ENCODE measurements around the gene MRPL22.

Gene MRPL22

DNA sequence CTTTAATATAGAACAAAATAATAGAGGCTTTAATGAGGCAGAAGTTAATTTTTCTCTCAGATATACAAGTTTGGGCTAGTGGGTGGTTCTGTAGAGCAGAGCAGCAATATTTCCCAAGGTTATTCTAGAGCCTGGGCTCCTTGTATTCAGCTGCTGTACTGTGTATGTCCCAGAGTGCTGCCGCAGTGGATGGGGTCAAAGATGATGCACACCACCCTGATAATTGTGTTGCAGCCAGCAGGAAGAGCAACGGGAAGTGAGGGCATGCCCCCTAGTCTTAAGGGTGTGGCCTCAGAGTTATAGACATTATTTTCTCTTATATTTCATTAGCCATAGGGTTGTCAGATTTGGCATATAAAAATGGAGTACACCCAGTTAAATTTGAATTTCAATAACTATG is 48.8 kb downstream of the MRPL22 start:
- TF ChIP-seq FOXP2 (optimal IDR thresholded peaks at IDR 0.05; ENCODE audit: borderline replicate concordance, extremely low read depth, extremely low read length, insufficient read depth) (no peak), SIN3A (IDR thresholded peaks at IDR 0.05; ENCODE audit: borderline replicate concordance, insufficient read depth, low read length) (no peak), TAF1 (IDR thresholded peaks at IDR 0.05; ENCODE audit: borderline replicate concordance, insufficient read depth, low read length) (no peak), POLR2AphosphoS5 (IDR thresholded peaks at IDR 0.05; ENCODE audit: low read depth, low read length) (no peak)
- TF ChIP-seq, protein P1, sequence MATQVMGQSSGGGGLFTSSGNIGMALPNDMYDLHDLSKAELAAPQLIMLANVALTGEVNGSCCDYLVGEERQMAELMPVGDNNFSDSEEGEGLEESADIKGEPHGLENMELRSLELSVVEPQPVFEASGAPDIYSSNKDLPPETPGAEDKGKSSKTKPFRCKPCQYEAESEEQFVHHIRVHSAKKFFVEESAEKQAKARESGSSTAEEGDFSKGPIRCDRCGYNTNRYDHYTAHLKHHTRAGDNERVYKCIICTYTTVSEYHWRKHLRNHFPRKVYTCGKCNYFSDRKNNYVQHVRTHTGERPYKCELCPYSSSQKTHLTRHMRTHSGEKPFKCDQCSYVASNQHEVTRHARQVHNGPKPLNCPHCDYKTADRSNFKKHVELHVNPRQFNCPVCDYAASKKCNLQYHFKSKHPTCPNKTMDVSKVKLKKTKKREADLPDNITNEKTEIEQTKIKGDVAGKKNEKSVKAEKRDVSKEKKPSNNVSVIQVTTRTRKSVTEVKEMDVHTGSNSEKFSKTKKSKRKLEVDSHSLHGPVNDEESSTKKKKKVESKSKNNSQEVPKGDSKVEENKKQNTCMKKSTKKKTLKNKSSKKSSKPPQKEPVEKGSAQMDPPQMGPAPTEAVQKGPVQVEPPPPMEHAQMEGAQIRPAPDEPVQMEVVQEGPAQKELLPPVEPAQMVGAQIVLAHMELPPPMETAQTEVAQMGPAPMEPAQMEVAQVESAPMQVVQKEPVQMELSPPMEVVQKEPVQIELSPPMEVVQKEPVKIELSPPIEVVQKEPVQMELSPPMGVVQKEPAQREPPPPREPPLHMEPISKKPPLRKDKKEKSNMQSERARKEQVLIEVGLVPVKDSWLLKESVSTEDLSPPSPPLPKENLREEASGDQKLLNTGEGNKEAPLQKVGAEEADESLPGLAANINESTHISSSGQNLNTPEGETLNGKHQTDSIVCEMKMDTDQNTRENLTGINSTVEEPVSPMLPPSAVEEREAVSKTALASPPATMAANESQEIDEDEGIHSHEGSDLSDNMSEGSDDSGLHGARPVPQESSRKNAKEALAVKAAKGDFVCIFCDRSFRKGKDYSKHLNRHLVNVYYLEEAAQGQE (IDR thresholded peaks at IDR 0.05; ENCODE audit: insufficient read depth in 1 of 2, low read depth in 2 of 2, low read length in 2 of 2), result no peak

- TF ChIP-seq FOXP2 (optimal IDR thresholded peaks at IDR 0.05; ENCODE audit: borderline replicate concordance, extremely low read depth, extremely low read length, insufficient read depth), result no peak
- TF ChIP-seq, protein P1 (IDR thresholded peaks at IDR 0.05; ENCODE audit: insufficient read depth in 1 of 2, low read depth in 2 of 2, low read length in 2 of 2), result no peak
These were observed 52.6 kb downstream of the MRPL22 start for GRCh38 chr5:154993461-154993860.

GRCh38 chr5:154995679-154996078 is 54.8 kb downstream of the MRPL22 start:
- TF ChIP-seq, protein P1 (IDR thresholded peaks at IDR 0.05; ENCODE audit: insufficient read depth in 1 of 2, low read depth in 2 of 2, low read length in 2 of 2), result no peak
- TF ChIP-seq TAF1 (IDR thresholded peaks at IDR 0.05; ENCODE audit: borderline replicate concordance, insufficient read depth, low read length) (no peak), FOXP2 (optimal IDR thresholded peaks at IDR 0.05; ENCODE audit: borderline replicate concordance, extremely low read depth, extremely low read length, insufficient read depth) (no peak), POLR2AphosphoS5 (IDR thresholded peaks at IDR 0.05; ENCODE audit: low read depth, low read length) (no peak), SIN3A (IDR thresholded peaks at IDR 0.05; ENCODE audit: borderline replicate concordance, insufficient read depth, low read length) (no peak)

GRCh38 chr5:154997746-154998145 is 56.9 kb downstream of the MRPL22 start:
- TF ChIP-seq FOXP2 (optimal IDR thresholded peaks at IDR 0.05; ENCODE audit: borderline replicate concordance, extremely low read depth, extremely low read length, insufficient read depth) (no peak), SIN3A (IDR thresholded peaks at IDR 0.05; ENCODE audit: borderline replicate concordance, insufficient read depth, low read length) (no peak), TAF1 (IDR thresholded peaks at IDR 0.05; ENCODE audit: borderline replicate concordance, insufficient read depth, low read length) (no peak), POLR2AphosphoS5 (IDR thresholded peaks at IDR 0.05; ENCODE audit: low read depth, low read length) (no peak)
- TF ChIP-seq, protein P1 (IDR thresholded peaks at IDR 0.05; ENCODE audit: insufficient read depth in 1 of 2, low read depth in 2 of 2, low read length in 2 of 2), result no peak

DNA sequence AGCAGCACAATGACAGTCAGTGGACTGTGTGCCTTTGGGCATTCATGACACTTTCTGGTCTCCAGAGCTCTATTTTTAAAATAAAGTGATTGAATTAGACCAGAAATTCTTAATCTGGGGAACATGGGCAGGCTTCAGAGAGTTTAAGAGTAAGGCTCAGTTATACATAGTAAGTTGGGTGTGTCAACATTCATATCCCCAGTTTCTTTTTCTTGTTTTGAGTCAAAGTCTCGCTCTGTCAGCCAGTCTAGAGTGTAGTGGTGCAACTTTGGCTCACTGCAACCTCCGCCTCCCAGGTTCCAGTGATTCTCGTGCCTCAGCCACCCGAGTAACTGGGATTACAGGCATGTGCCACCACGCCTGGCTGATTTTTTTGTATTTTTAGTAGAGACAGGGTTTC is 59.0 kb downstream of the MRPL22 start:
- TF ChIP-seq, protein P1 (IDR thresholded peaks at IDR 0.05; ENCODE audit: insufficient read depth in 1 of 2, low read depth in 2 of 2, low read length in 2 of 2), result no peak
- TF ChIP-seq POLR2AphosphoS5 (IDR thresholded peaks at IDR 0.05; ENCODE audit: low read depth, low read length) (no peak), TAF1 (IDR thresholded peaks at IDR 0.05; ENCODE audit: borderline replicate concordance, insufficient read depth, low read length) (no peak), SIN3A (IDR thresholded peaks at IDR 0.05; ENCODE audit: borderline replicate concordance, insufficient read depth, low read length) (no peak), FOXP2 (optimal IDR thresholded peaks at IDR 0.05; ENCODE audit: borderline replicate concordance, extremely low read depth, extremely low read length, insufficient read depth) (no peak)

Measured in PFSK-1 (cell line).